Astrocyte (in vitro differentiated cells and primary cell): Measurements from ENCODE around the gene POU6F2.
A peak's percentile ranks its signal among the peaks of the same experiment; 100 is the strongest.

ENCODE experiments used
- CTCF ChIP-seq: IDR thresholded peaks from 2 replicates; pipeline ENCODE4 v1.5.1; 2011; ENCODE audit warnings: low read depth, mild to moderate bottlenecking, inconsistent platforms, low read length, moderate library complexity; ENCODE audit not compliant: insufficient read depth
- EZH2 ChIP-seq: IDR thresholded peaks from 2 replicates; pipeline ENCODE4 v1.6.1; 2012; ENCODE audit warnings: mild to moderate bottlenecking, low read length, inconsistent platforms; ENCODE audit not compliant: insufficient read depth

- TF ChIP-seq CTCF (peak; percentile 69), EZH2 (no peak)
Measured at GRCh38 chr7:39453743-39454355, 476.1 kb downstream of the POU6F2 start.
